Endodermal cell (in vitro differentiated cells): ENCODE measurements around the gene HAO1. TPM values are rescaled to one million over a fixed set of nuclear protein-coding genes. Genes with fewer than 3 reads are reported as not detected.

Source experiments
- DNase-seq: peaks from one replicate; pipeline ENCODE4 v3.0.0-alpha.2; 2017
- H3K27ac ChIP-seq: 2 replicates; pipeline ENCODE4 v1.5.1; 2013; ENCODE audit warnings: mild to moderate bottlenecking, low read depth, low read length, moderate library complexity
- H3K27me3 ChIP-seq: 2 replicates; pipeline ENCODE4 v1.6.1; 2013; ENCODE audit warnings: mild to moderate bottlenecking, low read length, moderate library complexity; ENCODE audit not compliant: insufficient read depth, control insufficient read depth, poor library complexity, severe bottlenecking
- H3K36me3 ChIP-seq: 2 replicates; pipeline ENCODE4 v1.7.0; 2013; ENCODE audit warnings: mild to moderate bottlenecking, low read length, moderate library complexity; ENCODE audit not compliant: control insufficient read depth, insufficient read depth
- H3K4me1 ChIP-seq: one replicate; pipeline ENCODE4 v1.7.0; 2013; ENCODE audit warnings: low read length; ENCODE audit not compliant: control insufficient read depth, insufficient read depth
- H3K4me3 ChIP-seq: 2 replicates; pipeline ENCODE4 v1.5.1; 2013; ENCODE audit warnings: mild to moderate bottlenecking, low read length, moderate library complexity
- H3K9ac ChIP-seq: 2 replicates; pipeline ENCODE4 v1.6.1; 2013; ENCODE audit warnings: mild to moderate bottlenecking, low read length, moderate library complexity; ENCODE audit not compliant: poor library complexity, severe bottlenecking; ENCODE audit errors: extremely low read depth
- H3K9me3 ChIP-seq: 2 replicates; pipeline ENCODE4 v1.6.1; 2013; ENCODE audit warnings: mild to moderate bottlenecking, low read length, moderate library complexity; ENCODE audit not compliant: control insufficient read depth
- H3K27ac Mint-ChIP-seq: 2 replicates; pipeline ENCODE4 v1.8.0; 2020; ENCODE audit warnings: mixed read lengths
- H3K27me3 Mint-ChIP-seq: 2 replicates; pipeline ENCODE4 v1.8.0; 2021; ENCODE audit warnings: mild to moderate bottlenecking, mixed read lengths; ENCODE audit not compliant: insufficient read depth
- H3K36me3 Mint-ChIP-seq: 2 replicates; pipeline ENCODE4 v1.8.0; 2020; ENCODE audit warnings: low read depth, mixed read lengths
- H3K4me1 Mint-ChIP-seq: 2 replicates; pipeline ENCODE4 v1.8.0; 2020; ENCODE audit warnings: mixed read lengths
- H3K4me3 Mint-ChIP-seq: 2 replicates; pipeline ENCODE4 v1.8.0; 2020; ENCODE audit warnings: mild to moderate bottlenecking, moderate library complexity, mixed read lengths
- H3K9me3 Mint-ChIP-seq: 2 replicates; pipeline ENCODE4 v1.8.0; 2020; ENCODE audit warnings: mild to moderate bottlenecking, mixed read lengths
- WGBS, 2 experiments: methylation state at CpG; one replicate each; pipeline versions ENCODE4 v1.1.5 to v1.1.7; 2013; ENCODE audit warnings: missing lambda C conversion rate in 2 of 2, mixed read lengths in 1 of 2; ENCODE audit not compliant: insufficient coverage in 1 of 2, insufficient read length in 1 of 2; 5-methylcytosine and 5-hydroxymethylcytosine counted together
- total RNA-seq, 2 donors: library from RNA; stranded (reverse); fragmentation: NEBNext Ultra II Directional in 1 of 2; extraction: Animal tissue kit (Norgen Biotek cat#: 25700) in 1 of 2; gene quantifications; 2 replicates in 1 of 2; 3 replicates in 1 of 2; pipeline ENCODE4 v1.2.1, GENCODE V29; 2021
- TF ChIP-seq, protein P1 (sequence below): fragments of 200-600 bp; sonication (generic); conservative IDR thresholded peaks from 2 replicates; pipeline ENCODE4 v1.5.0; 2021; ENCODE audit warnings: antibody characterized with exemption, mild to moderate bottlenecking

Gene HAO1
- total RNA-seq, 2 donors from 2014 or later, result not detected

DNA sequence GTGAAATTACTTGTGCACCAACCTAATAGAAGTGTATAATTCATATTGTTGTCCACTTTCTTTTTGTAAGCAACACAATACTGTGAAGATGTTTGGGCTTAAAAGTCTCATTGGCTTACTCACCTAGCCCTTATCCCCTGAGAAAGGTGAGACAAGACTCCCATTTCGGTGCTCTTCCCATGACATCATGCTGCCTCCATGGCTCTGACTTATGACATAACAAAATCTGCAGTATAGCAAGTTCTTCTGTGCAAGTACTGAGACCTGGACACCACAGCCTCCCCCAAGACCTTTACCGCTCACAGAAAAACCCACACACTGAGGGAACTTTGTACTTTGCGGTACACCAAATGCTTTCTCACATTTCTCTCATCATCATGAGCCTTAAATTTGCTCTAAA, 50.5 kb downstream of the HAO1 start:
- no peaks in the 10 kb centered on the region for H3K9me3 ChIP-seq
- no peaks in the 10 kb centered on the region for H3K4me1 Mint-ChIP-seq
- H3K4me3 ChIP-seq, result no peak overlapping the region
- WGBS, 2 experiments, result 89 to 100% methylated on average over 1 to 3 of the region's 3 CpGs
- no peaks in the 10 kb centered on the region for H3K27me3 ChIP-seq
- H3K36me3 Mint-ChIP-seq, result no peaks in the 10 kb centered on the region
- no peak overlapping the region for H3K27ac Mint-ChIP-seq
- no peaks in the 10 kb centered on the region for H3K36me3 ChIP-seq
- DNase-seq, result no peak
- no peak overlapping the region for H3K4me3 Mint-ChIP-seq
- TF ChIP-seq, protein P1, sequence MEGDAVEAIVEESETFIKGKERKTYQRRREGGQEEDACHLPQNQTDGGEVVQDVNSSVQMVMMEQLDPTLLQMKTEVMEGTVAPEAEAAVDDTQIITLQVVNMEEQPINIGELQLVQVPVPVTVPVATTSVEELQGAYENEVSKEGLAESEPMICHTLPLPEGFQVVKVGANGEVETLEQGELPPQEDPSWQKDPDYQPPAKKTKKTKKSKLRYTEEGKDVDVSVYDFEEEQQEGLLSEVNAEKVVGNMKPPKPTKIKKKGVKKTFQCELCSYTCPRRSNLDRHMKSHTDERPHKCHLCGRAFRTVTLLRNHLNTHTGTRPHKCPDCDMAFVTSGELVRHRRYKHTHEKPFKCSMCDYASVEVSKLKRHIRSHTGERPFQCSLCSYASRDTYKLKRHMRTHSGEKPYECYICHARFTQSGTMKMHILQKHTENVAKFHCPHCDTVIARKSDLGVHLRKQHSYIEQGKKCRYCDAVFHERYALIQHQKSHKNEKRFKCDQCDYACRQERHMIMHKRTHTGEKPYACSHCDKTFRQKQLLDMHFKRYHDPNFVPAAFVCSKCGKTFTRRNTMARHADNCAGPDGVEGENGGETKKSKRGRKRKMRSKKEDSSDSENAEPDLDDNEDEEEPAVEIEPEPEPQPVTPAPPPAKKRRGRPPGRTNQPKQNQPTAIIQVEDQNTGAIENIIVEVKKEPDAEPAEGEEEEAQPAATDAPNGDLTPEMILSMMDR, result no peak
- peaks cover 1% of the 10 kb centered on the region for H3K27me3 Mint-ChIP-seq
- H3K27ac ChIP-seq, result no peak overlapping the region
- no peaks in the 10 kb centered on the region for H3K4me1 ChIP-seq
- H3K9ac ChIP-seq, result no peak overlapping the region
- H3K9me3 Mint-ChIP-seq, result no peaks in the 10 kb centered on the region

- no peaks in the 10 kb centered on the region for H3K36me3 ChIP-seq
- no peaks in the 10 kb centered on the region for H3K4me1 ChIP-seq
- Mint-ChIP-seq H3K9me3 (no peaks in the 10 kb centered on the region), H3K36me3 (no peaks in the 10 kb centered on the region), H3K4me3 (no peak overlapping the region), H3K4me1 (peaks cover 17% of the 10 kb centered on the region), H3K27ac (no peak overlapping the region), H3K27me3 (no peaks in the 10 kb centered on the region)
- no peak for DNase-seq
- 83% methylated on average over 1 of the region's 1 CpG; no CpG with 5 or more reads in 1 of the 2 experiments for WGBS, 2 experiments
- H3K9me3 ChIP-seq, result no peaks in the 10 kb centered on the region
- no peak overlapping the region for H3K9ac ChIP-seq
- no peak overlapping the region for H3K27ac ChIP-seq
- no peaks in the 10 kb centered on the region for H3K27me3 ChIP-seq
- TF ChIP-seq, protein P1, result no peak
- H3K4me3 ChIP-seq, result no peak overlapping the region
Measured at GRCh38 chr20:7883741-7884140, 56.5 kb downstream of the HAO1 start.

DNA sequence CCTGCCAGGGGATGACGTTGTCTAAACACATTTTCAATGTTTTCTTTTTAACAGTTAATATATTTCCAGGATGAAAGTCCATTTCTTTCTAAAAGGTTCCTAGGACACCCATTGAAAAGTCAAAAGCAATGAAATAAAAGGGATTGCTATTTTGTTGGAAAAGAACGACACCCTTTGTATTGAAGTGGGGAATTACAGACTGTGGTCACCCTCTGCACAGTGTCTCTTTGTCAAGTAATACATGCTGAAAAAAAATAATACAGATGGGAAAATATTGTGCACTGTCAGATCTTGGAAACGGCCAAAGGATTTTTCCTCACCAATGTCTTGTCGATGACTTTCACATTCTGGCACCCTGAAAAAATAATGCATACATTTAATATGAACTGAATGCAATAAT, 56.9 kb downstream of the HAO1 start:
- no peaks in the 10 kb centered on the region for H3K27me3 ChIP-seq
- no peaks in the 10 kb centered on the region for H3K27me3 Mint-ChIP-seq
- peaks cover 17% of the 10 kb centered on the region for H3K4me1 Mint-ChIP-seq
- H3K4me3 ChIP-seq, result no peak overlapping the region
- H3K9ac ChIP-seq, result no peak overlapping the region
- H3K9me3 ChIP-seq, result no peaks in the 10 kb centered on the region
- no peaks in the 10 kb centered on the region for H3K4me1 ChIP-seq
- no peak overlapping the region for H3K27ac Mint-ChIP-seq
- H3K9me3 Mint-ChIP-seq, result no peaks in the 10 kb centered on the region
- H3K36me3 ChIP-seq, result no peaks in the 10 kb centered on the region
- no peak for DNase-seq
- TF ChIP-seq, protein P1, result no peak
- WGBS, 2 experiments, result 81 to 87% methylated on average over 3 to 4 of the region's 4 CpGs
- no peak overlapping the region for H3K4me3 Mint-ChIP-seq
- no peaks in the 10 kb centered on the region for H3K36me3 Mint-ChIP-seq
- no peak overlapping the region for H3K27ac ChIP-seq
